Esophagus muscularis mucosa (tissue), 4 donors: Measurements from ENCODE around the gene MAML3.

Experiments used
- EP300 ChIP-seq: sonication (generic); formaldehyde crosslinking; IDR thresholded peaks from one replicate; pipeline ENCODE4 v1.6.1; 2017; ENCODE audit warnings: antibody characterized with exemption
- POLR2A ChIP-seq: fragments of 450-650 bp; IDR thresholded peaks from one replicate; pipeline ENCODE4 v1.6.1; 2017; ENCODE audit warnings: antibody characterized with exemption, moderate library complexity, mild to moderate bottlenecking, low read depth
- POLR2AphosphoS5 ChIP-seq, 2 donors: sonication (generic); formaldehyde crosslinking; IDR thresholded peaks; one replicate each; pipeline ENCODE4 v1.6.1; 2017; ENCODE audit warnings: antibody characterized with exemption in 2 of 2
- TF ChIP-seq, protein P1 (sequence below), 3 experiments: fragments of 200-600 bp in 2 of 3; fragments of 450-650 bp in 1 of 3; sonication (generic) in 2 of 3; IDR thresholded peaks; one replicate each; pipeline ENCODE4 v1.5.1; 2017 to 2019; ENCODE audit warnings: antibody characterized with exemption in 3 of 3, mild to moderate bottlenecking in 2 of 3, moderate library complexity in 1 of 3

GRCh38 chr4:139839403-139840031 is 314.5 kb downstream of the MAML3 start:
- TF ChIP-seq, protein P1, sequence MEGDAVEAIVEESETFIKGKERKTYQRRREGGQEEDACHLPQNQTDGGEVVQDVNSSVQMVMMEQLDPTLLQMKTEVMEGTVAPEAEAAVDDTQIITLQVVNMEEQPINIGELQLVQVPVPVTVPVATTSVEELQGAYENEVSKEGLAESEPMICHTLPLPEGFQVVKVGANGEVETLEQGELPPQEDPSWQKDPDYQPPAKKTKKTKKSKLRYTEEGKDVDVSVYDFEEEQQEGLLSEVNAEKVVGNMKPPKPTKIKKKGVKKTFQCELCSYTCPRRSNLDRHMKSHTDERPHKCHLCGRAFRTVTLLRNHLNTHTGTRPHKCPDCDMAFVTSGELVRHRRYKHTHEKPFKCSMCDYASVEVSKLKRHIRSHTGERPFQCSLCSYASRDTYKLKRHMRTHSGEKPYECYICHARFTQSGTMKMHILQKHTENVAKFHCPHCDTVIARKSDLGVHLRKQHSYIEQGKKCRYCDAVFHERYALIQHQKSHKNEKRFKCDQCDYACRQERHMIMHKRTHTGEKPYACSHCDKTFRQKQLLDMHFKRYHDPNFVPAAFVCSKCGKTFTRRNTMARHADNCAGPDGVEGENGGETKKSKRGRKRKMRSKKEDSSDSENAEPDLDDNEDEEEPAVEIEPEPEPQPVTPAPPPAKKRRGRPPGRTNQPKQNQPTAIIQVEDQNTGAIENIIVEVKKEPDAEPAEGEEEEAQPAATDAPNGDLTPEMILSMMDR (IDR thresholded peaks at IDR 0.05) = no peak
- TF ChIP-seq POLR2A (no peak), EP300 (no peak), POLR2AphosphoS5 (IDR thresholded peaks at IDR 0.05) (no peak)
